ENCODE results near the gene RASL10B. TPM values are rescaled to one million over a fixed set of nuclear protein-coding genes. Genes with fewer than 3 reads are reported as not detected.

Gene RASL10B
- total RNA-seq (2022; extraction: Qiagen RNA extraction) = 0.07 to 0.30 TPM (median 0.13 TPM) in 5 replicates

GRCh38 chr17:35731239-35731916 lies at the start of gene RASL10B:
TSS of gene RASL10B (plus strand) at chr17:35731639. CDS start at chr17:35735185, 3,546 bp downstream.

GRCh38 chr17:35752945-35753764 lies 21.7 kb downstream of the RASL10B start, which contains the start of gene GAS2L2:
TSS of gene GAS2L2 (minus strand) at chr17:35753239. CDS start at chr17:35752850, 389 bp downstream.

GRCh38 chr17:35760587-35760986 lies 29.1 kb downstream of the RASL10B start, which contains the start of gene C17orf50:
TSS of gene C17orf50 (plus strand) at chr17:35760887. CDS start at chr17:35760942, 55 bp downstream.

Other genes with a start within 250 kb of the RASL10B start
- 0.03 to 0.06 TPM in 2 of 5 replicates, not detected in the others for gene SLFN12L, start 194.0 kb upstream of the RASL10B start, total RNA-seq (2022; extraction: Qiagen RNA extraction)
- not detected in 5 replicates for gene SLFN14, start 170.8 kb upstream of the RASL10B start, total RNA-seq (2022; extraction: Qiagen RNA extraction)
- 8.6 to 9.9 TPM (median 9.0 TPM) in 5 replicates for gene PEX12, start 153.1 kb upstream of the RASL10B start, total RNA-seq (2022; extraction: Qiagen RNA extraction)
- gene AP2B1, start 144.3 kb upstream of the RASL10B start, total RNA-seq (2022; extraction: Qiagen RNA extraction) = 117 to 149 TPM (median 128 TPM) in 5 replicates
- 0.07 to 0.09 TPM (median 0.08 TPM) in 5 replicates for gene GAS2L2, start 21.6 kb downstream of the RASL10B start, total RNA-seq (2022; extraction: Qiagen RNA extraction)
- 0.12 to 0.53 TPM (median 0.26 TPM) in 5 replicates for gene C17orf50, start 29.2 kb downstream of the RASL10B start, total RNA-seq (2022; extraction: Qiagen RNA extraction)
- gene MMP28, start 64.0 kb downstream of the RASL10B start, total RNA-seq (2022; extraction: Qiagen RNA extraction) = 4.9 to 8.4 TPM (median 7.1 TPM) in 5 replicates
- gene TAF15, start 77.8 kb downstream of the RASL10B start, total RNA-seq (2022; extraction: Qiagen RNA extraction) = 190 to 214 TPM (median 208 TPM) in 5 replicates
- not detected in 5 replicates for gene HEATR9, start 137.3 kb downstream of the RASL10B start, total RNA-seq (2022; extraction: Qiagen RNA extraction)
- 0.79 to 1.5 TPM (median 1.2 TPM) in 5 replicates for gene CCL5, start 148.7 kb downstream of the RASL10B start, total RNA-seq (2022; extraction: Qiagen RNA extraction)
- gene RDM1, start 199.1 kb downstream of the RASL10B start, total RNA-seq (2022; extraction: Qiagen RNA extraction) = 2.6 to 3.9 TPM (median 3.4 TPM) in 5 replicates
- gene LYZL6, start 212.1 kb downstream of the RASL10B start, total RNA-seq (2022; extraction: Qiagen RNA extraction) = not detected in 5 replicates
- gene CCL16, start 249.9 kb downstream of the RASL10B start, total RNA-seq (2022; extraction: Qiagen RNA extraction) = not detected in 5 replicates

Measured in A549 treated with AZD2906 at 1 μM for 4 hours (cell line).